Transverse colon (tissue), 4 donors: ENCODE measurements around the gene UCK1.

Experiments used
- EP300 ChIP-seq: sonication (generic); formaldehyde crosslinking; IDR thresholded peaks from one replicate; pipeline ENCODE4 v1.6.1; 2017; ENCODE audit warnings: antibody characterized with exemption, low read depth
- POLR2A ChIP-seq: fragments of 450-650 bp; IDR thresholded peaks from one replicate; pipeline ENCODE4 v1.6.1; 2016; ENCODE audit warnings: antibody characterized with exemption, mild to moderate bottlenecking, moderate library complexity
- POLR2AphosphoS5 ChIP-seq, 3 donors: sonication (generic); formaldehyde crosslinking; IDR thresholded peaks; one replicate each; pipeline ENCODE4 v1.6.1; 2016; ENCODE audit warnings: antibody characterized with exemption in 3 of 3
- TF ChIP-seq, protein P1 (sequence below), 5 experiments: fragments of 200-600 bp in 3 of 5; fragments of 450-650 bp in 2 of 5; sonication (generic) in 3 of 5; IDR thresholded peaks; 1 replicate in 2 of 5; 2 replicates in 3 of 5; pipeline ENCODE4 v1.5.1; 2016 to 2017; ENCODE audit warnings: antibody characterized with exemption in 5 of 5, inconsistent platforms in 3 of 5, mild to moderate bottlenecking in 2 of 5, moderate library complexity in 1 of 5

DNA sequence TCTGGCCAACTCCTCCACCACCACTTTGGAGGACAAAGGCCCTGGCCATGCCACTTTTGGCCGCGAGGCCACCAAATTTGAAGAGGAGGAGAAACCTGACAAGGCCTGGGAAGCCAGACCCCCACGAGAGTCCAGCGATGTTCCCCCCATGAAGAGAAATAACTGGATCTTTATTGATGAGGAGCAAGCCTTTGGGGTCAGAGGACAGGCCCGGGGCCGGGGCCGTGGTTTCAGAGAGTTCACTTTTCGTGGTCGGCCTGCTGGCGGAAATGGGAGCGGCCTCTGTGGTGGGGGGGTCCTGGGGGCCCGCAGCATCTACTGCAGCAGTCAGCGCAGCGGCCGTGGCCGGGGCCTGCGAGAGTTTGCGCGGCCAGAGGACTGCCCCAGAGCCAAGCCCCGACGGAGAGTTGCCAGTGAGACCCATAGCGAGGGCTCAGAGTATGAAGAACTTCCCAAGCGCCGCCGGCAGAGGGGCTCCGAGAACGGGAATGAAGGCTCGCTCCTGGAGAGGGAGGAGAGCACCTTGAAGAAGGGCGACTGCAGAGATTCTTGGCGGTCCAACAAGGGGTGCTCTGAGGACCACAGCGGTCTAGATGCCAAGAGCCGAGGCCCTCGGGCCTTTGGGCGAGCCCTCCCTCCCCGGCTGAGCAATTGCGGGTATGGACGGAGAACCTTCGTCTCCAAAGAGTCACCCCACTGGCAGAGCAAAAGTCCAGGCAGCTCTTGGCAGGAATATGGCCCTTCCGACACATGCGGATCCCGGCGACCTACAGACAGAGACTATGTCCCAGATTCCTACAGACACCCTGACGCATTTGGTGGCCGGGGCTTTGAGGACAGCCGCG lies 55.7 kb downstream of the UCK1 start:
- TF ChIP-seq, protein P1, sequence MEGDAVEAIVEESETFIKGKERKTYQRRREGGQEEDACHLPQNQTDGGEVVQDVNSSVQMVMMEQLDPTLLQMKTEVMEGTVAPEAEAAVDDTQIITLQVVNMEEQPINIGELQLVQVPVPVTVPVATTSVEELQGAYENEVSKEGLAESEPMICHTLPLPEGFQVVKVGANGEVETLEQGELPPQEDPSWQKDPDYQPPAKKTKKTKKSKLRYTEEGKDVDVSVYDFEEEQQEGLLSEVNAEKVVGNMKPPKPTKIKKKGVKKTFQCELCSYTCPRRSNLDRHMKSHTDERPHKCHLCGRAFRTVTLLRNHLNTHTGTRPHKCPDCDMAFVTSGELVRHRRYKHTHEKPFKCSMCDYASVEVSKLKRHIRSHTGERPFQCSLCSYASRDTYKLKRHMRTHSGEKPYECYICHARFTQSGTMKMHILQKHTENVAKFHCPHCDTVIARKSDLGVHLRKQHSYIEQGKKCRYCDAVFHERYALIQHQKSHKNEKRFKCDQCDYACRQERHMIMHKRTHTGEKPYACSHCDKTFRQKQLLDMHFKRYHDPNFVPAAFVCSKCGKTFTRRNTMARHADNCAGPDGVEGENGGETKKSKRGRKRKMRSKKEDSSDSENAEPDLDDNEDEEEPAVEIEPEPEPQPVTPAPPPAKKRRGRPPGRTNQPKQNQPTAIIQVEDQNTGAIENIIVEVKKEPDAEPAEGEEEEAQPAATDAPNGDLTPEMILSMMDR (IDR thresholded peaks at IDR 0.05) = no peak
- TF ChIP-seq POLR2AphosphoS5 (IDR thresholded peaks at IDR 0.05) (no peak), POLR2A (no peak), EP300 (no peak)
